HEK293 (cell line): ENCODE data around the gene STIM2.

Experiments used
- CTCF ChIA-PET: fragments of 350-600 bp; formaldehyde crosslinking; extraction: SDS; loops from one replicate; lab custom pipeline; 2021; ENCODE audit warnings: antibody characterized with exemption; lab: Yijun Ruan, JAX
- POLR2A ChIA-PET: fragments of 300-600 bp; formaldehyde crosslinking; extraction: SDS; loops from one replicate; lab custom pipeline; 2020; ENCODE audit warnings: antibody characterized with exemption, inconsistent platforms; lab: Yijun Ruan, JAX
- H3K27ac ChIP-seq: fragments of 200-500 bp; sonication (Bioruptor generic); 2 replicates; pipeline ENCODE4 v1.5.1; 2014; ENCODE audit warnings: low read depth, low read length, control low read depth, inconsistent platforms; ENCODE audit errors: extremely low read depth
- H3K36me3 ChIP-seq, 2 experiments: fragments of 200-500 bp in 1 of 2; sonication (Bioruptor generic) in 1 of 2; 1 replicate in 1 of 2; 2 replicates in 1 of 2; pipeline ENCODE4 v1.5.1; 2014 to 2017; ENCODE audit warnings: inconsistent platforms in 2 of 2, low read length in 2 of 2; ENCODE audit not compliant: control insufficient read depth in 2 of 2, insufficient read depth in 1 of 2
- H3K4me1 ChIP-seq: fragments of 200-500 bp; sonication (Bioruptor generic); 2 replicates; pipeline ENCODE4 v1.5.1; 2014; ENCODE audit warnings: mild to moderate bottlenecking, low read length, inconsistent platforms; ENCODE audit not compliant: control insufficient read depth, insufficient read depth
- H3K4me3 ChIP-seq: 2 replicates; pipeline ENCODE4 v1.5.1; 2011; ENCODE audit warnings: low read depth, mild to moderate bottlenecking, control low read depth, low read length, moderate library complexity
- H3K9me3 ChIP-seq: fragments of 200-500 bp; sonication (Bioruptor generic); 2 replicates; pipeline ENCODE4 v1.5.1; 2014; ENCODE audit warnings: low read depth, low read length, inconsistent platforms; ENCODE audit not compliant: control insufficient read depth, insufficient read depth
- KLF10 ChIP-seq: fragments of 450-650 bp; IDR thresholded peaks from 2 replicates; pipeline ENCODE4 v1.5.1; 2018; ENCODE audit warnings: missing biosample characterization, mild to moderate bottlenecking, missing genetic modification characterization
- PRDM1 ChIP-seq: fragments of 450-650 bp; formaldehyde crosslinking; IDR thresholded peaks from 2 replicates; pipeline ENCODE4; 2016; ENCODE audit warnings: missing biosample characterization, missing genetic modification characterization
- TCF7L2 ChIP-seq: IDR thresholded peaks from 2 replicates; pipeline ENCODE4 v1.6.1; 2011; ENCODE audit warnings: low read depth, mild to moderate bottlenecking, inconsistent platforms, low read length, moderate library complexity, borderline replicate concordance
- TRIM28 ChIP-seq: IDR thresholded peaks from 2 replicates; pipeline ENCODE4 v1.6.1; 2011; ENCODE audit warnings: low read length, control low read depth, borderline replicate concordance
- ZBTB17 ChIP-seq: fragments of 450-650 bp; formaldehyde crosslinking; IDR thresholded peaks from 2 replicates; pipeline ENCODE4 v1.5.1; 2016; ENCODE audit warnings: missing biosample characterization, missing genetic modification characterization
- ZBTB21 ChIP-seq: fragments of 450-650 bp; formaldehyde crosslinking; IDR thresholded peaks from 2 replicates; pipeline ENCODE4 v1.5.1; 2017; ENCODE audit warnings: missing biosample characterization, missing genetic modification characterization
- ZNF133 ChIP-seq: fragments of 450-650 bp; formaldehyde crosslinking; IDR thresholded peaks from 2 replicates; pipeline ENCODE4 v1.5.1; 2016; ENCODE audit warnings: missing biosample characterization, missing genetic modification characterization
- ZNF324 ChIP-seq: fragments of 450-650 bp; formaldehyde crosslinking; IDR thresholded peaks from 2 replicates; pipeline ENCODE4 v1.5.1; 2016; ENCODE audit warnings: missing biosample characterization, missing genetic modification characterization
- ZNF513 ChIP-seq: fragments of 450-650 bp; IDR thresholded peaks from 2 replicates; pipeline ENCODE4 v1.5.1; 2018; ENCODE audit warnings: missing biosample characterization, missing genetic modification characterization
- ZNF530 ChIP-seq: fragments of 450-650 bp; formaldehyde crosslinking; IDR thresholded peaks from 2 replicates; pipeline ENCODE4 v1.5.1; 2016; ENCODE audit warnings: low read depth, missing biosample characterization, missing genetic modification characterization
- ZNF560 ChIP-seq: fragments of 450-650 bp; formaldehyde crosslinking; IDR thresholded peaks from 2 replicates; pipeline ENCODE4 v1.5.1; 2017; ENCODE audit warnings: missing biosample characterization, missing genetic modification characterization, borderline replicate concordance
- ZNF623 ChIP-seq: fragments of 450-650 bp; formaldehyde crosslinking; IDR thresholded peaks from 2 replicates; pipeline ENCODE4 v1.5.1; 2016; ENCODE audit warnings: missing biosample characterization, missing genetic modification characterization
- ZNF639 ChIP-seq: fragments of 450-650 bp; formaldehyde crosslinking; IDR thresholded peaks from 2 replicates; pipeline ENCODE4 v1.5.1; 2016; ENCODE audit warnings: missing biosample characterization, missing genetic modification characterization
- ZSCAN30 ChIP-seq: fragments of 450-650 bp; IDR thresholded peaks from 2 replicates; pipeline ENCODE4 v1.5.1; 2018; ENCODE audit warnings: missing biosample characterization, mild to moderate bottlenecking, missing genetic modification characterization, moderate library complexity
- ZSCAN5A ChIP-seq: fragments of 450-650 bp; formaldehyde crosslinking; IDR thresholded peaks from 2 replicates; pipeline ENCODE4 v1.5.1; 2016; ENCODE audit warnings: missing biosample characterization, missing genetic modification characterization
- TF ChIP-seq, protein P1 (sequence below): fragments of 450-650 bp; formaldehyde crosslinking; conservative IDR thresholded peaks from 2 replicates; pipeline ENCODE4 v1.5.1; 2016; ENCODE audit warnings: low read depth, missing biosample characterization, missing genetic modification characterization
- TF ChIP-seq, protein P2 (sequence below): fragments of 450-650 bp; formaldehyde crosslinking; IDR thresholded peaks from 2 replicates; pipeline ENCODE4 v1.5.1; 2017; ENCODE audit warnings: missing biosample characterization, missing genetic modification characterization
- TF ChIP-seq, protein P3 (sequence below): fragments of 450-650 bp; formaldehyde crosslinking; IDR thresholded peaks from 2 replicates; pipeline ENCODE4 v1.5.1; 2016; ENCODE audit warnings: missing biosample characterization, missing genetic modification characterization

The STIM2 gene

DNA sequence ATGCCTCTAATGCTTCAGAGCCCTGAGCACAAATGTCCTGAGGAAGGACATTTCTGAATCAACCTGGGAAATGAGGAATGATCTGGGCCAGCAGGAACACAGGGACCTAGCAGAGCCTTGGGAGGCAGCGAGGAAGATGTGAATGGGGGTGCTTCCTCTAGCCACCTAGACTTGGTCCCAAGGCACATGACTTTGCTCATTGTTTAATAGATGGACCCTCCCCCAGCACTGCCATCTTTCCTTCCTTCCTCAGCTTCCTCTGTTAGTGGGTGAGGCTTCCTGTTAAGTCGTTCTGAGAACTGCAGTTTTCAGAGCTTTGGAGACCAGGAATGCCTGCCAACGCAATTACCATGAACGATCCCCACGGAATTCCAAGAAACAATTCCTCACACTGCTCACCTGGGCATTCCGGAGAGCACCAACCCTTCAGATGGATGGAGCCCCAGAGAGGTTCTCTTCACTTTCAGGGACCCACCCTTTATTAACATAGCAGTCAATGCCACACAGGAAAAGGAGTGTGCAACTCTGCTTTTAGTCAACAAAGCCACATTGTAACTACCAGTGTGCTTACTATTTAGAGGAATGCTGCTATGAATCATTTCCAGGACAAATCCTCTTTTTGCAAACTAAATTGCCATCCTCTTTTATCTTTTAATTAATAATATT is 48.5 kb upstream of the STIM2 start (continued):
- TF ChIP-seq ZNF639, result no peak
- no peak for TF ChIP-seq TRIM28
- TF ChIP-seq, protein P1, sequence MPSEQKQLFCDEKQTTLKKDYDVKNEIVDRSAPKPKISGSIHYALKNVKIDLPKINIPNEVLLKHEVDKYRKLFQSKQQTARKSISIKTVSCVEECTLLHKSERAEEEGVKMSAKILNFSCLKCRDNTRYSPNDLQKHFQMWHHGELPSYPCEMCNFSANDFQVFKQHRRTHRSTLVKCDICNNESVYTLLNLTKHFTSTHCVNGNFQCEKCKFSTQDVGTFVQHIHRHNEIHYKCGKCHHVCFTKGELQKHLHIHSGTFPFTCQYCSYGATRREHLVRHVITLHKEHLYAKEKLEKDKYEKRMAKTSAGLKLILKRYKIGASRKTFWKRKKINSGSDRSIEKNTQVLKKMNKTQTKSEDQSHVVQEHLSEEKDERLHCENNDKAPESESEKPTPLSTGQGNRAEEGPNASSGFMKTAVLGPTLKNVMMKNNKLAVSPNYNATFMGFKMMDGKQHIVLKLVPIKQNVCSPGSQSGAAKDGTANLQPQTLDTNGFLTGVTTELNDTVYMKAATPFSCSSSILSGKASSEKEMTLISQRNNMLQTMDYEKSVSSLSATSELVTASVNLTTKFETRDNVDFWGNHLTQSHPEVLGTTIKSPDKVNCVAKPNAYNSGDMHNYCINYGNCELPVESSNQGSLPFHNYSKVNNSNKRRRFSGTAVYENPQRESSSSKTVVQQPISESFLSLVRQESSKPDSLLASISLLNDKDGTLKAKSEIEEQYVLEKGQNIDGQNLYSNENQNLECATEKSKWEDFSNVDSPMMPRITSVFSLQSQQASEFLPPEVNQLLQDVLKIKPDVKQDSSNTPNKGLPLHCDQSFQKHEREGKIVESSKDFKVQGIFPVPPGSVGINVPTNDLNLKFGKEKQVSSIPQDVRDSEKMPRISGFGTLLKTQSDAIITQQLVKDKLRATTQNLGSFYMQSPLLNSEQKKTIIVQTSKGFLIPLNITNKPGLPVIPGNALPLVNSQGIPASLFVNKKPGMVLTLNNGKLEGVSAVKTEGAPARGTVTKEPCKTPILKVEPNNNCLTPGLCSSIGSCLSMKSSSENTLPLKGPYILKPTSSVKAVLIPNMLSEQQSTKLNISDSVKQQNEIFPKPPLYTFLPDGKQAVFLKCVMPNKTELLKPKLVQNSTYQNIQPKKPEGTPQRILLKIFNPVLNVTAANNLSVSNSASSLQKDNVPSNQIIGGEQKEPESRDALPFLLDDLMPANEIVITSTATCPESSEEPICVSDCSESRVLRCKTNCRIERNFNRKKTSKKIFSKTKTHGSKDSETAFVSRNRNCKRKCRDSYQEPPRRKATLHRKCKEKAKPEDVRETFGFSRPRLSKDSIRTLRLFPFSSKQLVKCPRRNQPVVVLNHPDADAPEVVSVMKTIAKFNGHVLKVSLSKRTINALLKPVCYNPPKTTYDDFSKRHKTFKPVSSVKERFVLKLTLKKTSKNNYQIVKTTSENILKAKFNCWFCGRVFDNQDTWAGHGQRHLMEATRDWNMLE (tag by site-specific recombination), result no peak
- TF ChIP-seq ZSCAN30 (tag by site-specific recombination), result no peak
- TF ChIP-seq, all 188 proteins: peak for 0

- CTCF ChIA-PET, result no interaction called here
- Histone ChIP-seq H3K9me3 (no peaks in the 10 kb centered on the region), H3K36me3 (no peaks in the 10 kb centered on the region), H3K4me3 (no peak overlapping the region), H3K27ac (no peak overlapping the region), H3K4me1 (no peaks in the 10 kb centered on the region)
- TF ChIP-seq ZNF133 (tag by site-specific recombination) (no peak), ZNF560 (tag by site-specific recombination) (no peak), PRDM1 (tag by site-specific recombination) (no peak)
- TF ChIP-seq, protein P2, sequence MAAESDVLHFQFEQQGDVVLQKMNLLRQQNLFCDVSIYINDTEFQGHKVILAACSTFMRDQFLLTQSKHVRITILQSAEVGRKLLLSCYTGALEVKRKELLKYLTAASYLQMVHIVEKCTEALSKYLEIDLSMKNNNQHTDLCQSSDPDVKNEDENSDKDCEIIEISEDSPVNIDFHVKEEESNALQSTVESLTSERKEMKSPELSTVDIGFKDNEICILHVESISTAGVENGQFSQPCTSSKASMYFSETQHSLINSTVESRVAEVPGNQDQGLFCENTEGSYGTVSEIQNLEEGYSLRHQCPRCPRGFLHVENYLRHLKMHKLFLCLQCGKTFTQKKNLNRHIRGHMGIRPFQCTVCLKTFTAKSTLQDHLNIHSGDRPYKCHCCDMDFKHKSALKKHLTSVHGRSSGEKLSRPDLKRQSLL, result no peak
- POLR2A ChIA-PET, result no interaction called here
Measured at GRCh38 chr4:26813698-26814097, 46.9 kb upstream of the STIM2 start.

GRCh38 chr4:26815199-26815598 is 45.4 kb upstream of the STIM2 start:
- Histone ChIP-seq H3K4me3 (no peak overlapping the region), H3K36me3 (no peaks in the 10 kb centered on the region), H3K4me1 (no peaks in the 10 kb centered on the region), H3K9me3 (no peaks in the 10 kb centered on the region), H3K27ac (no peak overlapping the region)
- CTCF ChIA-PET, result interaction anchor here (0.8 kb wide), 1 partner anchor 353 kb away, joined by 4 read pairs; no protein-coding TSS in a partner anchor
- POLR2A ChIA-PET, result no interaction called here
- TF ChIP-seq ZNF324 (tag by site-specific recombination) (no peak), ZNF623 (tag by site-specific recombination) (no peak), TCF7L2 (no peak), ZBTB21 (tag by site-specific recombination) (no peak), ZNF530 (tag by site-specific recombination) (no peak), ZSCAN5A (no peak), KLF10 (tag by site-specific recombination) (no peak), ZNF513 (tag by site-specific recombination) (no peak), ZBTB17 (tag by site-specific recombination) (no peak)
- TF ChIP-seq, protein P3, sequence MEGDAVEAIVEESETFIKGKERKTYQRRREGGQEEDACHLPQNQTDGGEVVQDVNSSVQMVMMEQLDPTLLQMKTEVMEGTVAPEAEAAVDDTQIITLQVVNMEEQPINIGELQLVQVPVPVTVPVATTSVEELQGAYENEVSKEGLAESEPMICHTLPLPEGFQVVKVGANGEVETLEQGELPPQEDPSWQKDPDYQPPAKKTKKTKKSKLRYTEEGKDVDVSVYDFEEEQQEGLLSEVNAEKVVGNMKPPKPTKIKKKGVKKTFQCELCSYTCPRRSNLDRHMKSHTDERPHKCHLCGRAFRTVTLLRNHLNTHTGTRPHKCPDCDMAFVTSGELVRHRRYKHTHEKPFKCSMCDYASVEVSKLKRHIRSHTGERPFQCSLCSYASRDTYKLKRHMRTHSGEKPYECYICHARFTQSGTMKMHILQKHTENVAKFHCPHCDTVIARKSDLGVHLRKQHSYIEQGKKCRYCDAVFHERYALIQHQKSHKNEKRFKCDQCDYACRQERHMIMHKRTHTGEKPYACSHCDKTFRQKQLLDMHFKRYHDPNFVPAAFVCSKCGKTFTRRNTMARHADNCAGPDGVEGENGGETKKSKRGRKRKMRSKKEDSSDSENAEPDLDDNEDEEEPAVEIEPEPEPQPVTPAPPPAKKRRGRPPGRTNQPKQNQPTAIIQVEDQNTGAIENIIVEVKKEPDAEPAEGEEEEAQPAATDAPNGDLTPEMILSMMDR (tag by site-specific recombination), result no peak
